ENCODE measurements around the gene TEX12.
"Not testable (repeated sequence)": the region's sequence is repeated elsewhere in the genome, so short reads cannot be mapped to it uniquely, and the experiment has no call there.

TEX12 gene

DNA sequence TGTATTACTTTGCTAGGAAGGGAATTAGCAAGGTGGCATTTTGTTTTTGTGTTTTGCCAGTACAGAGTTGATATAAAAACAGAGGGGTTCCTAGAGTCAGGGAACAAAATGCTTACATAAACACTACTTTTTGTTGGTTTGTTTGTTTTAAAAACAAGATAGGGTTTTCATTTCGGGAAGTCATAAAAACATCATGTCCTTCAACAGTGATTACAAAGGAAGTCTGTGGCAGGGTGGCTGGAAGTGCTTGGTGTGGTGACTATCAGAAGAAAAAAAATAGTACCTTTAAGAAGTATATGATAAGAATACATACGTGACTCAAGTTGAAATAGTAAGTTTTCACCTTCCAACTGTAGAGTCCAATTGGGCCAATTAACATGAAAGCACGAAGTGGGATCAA lies 2.1 kb upstream of the TEX12 start:
- no peak for DNase-seq

DNA sequence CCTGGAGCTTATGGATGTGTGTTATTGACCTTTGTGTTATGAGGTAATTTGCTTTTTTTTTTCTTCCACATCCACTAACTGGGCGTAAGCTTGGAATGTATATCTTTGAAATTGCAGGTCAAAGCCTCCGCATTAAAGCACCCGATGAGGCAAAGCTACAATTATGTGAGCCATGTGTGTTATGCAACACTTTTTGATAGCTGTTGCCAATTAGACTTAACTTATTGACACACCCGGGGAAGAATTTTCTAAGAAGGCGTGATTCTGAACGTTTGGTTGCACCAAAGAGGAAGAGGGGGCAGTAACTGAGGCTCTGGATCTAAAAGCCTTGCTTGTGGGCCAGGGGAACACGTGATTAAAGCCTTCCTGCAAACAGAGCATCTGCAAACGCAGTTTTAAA lies 610 bp upstream of the TEX12 start:
- no peak for DNase-seq

DNA sequence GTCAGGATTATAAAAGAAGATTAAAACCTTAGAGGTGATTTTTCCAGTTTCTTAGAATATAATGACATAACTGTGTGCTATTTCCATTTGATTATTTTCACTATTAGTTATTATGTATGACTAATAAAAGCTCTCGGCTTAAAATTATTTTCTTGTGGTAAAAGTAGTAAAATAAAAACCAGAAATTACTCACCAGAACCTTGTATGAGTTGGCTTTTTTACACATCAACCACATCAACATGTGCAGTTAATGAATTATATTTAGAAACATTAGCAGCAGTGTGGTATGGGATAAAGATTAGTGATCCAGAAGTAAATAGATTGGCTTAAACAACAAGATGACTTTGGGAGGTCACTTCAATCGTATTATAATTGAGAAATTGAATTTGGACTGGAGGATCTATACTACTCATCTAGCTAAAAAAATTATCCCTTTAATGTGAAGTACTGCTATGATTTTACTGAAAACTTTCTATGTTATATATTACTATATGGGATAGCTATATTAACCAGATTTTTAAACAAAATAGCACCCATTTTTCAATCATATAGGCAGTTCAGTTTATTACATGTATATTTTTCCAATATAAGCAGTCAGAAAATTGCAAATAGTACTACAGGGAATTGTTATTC lies 5.3 kb downstream of the TEX12 start:
- no peak for DNase-seq

DNA sequence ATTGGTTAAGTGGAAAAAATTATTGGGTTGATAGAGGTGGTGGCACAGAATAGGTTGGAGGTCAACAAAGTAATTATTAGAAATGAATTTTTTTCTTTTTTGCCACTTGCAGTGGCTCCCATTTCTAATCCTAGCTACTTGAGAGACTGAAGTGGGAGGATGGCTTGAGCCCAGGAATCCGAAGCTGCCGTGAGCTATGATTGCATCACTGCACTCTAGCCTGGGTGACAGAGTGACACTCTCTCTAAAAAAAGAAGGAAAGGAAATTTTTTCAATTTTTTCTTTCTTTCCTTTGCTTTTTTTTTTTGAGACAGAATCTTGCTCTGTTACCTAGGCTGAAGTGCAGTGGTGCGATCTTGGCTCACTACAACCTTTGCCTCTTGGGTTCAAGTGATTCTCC lies 6.0 kb downstream of the TEX12 start:
- DNase-seq, result no peak

DNA sequence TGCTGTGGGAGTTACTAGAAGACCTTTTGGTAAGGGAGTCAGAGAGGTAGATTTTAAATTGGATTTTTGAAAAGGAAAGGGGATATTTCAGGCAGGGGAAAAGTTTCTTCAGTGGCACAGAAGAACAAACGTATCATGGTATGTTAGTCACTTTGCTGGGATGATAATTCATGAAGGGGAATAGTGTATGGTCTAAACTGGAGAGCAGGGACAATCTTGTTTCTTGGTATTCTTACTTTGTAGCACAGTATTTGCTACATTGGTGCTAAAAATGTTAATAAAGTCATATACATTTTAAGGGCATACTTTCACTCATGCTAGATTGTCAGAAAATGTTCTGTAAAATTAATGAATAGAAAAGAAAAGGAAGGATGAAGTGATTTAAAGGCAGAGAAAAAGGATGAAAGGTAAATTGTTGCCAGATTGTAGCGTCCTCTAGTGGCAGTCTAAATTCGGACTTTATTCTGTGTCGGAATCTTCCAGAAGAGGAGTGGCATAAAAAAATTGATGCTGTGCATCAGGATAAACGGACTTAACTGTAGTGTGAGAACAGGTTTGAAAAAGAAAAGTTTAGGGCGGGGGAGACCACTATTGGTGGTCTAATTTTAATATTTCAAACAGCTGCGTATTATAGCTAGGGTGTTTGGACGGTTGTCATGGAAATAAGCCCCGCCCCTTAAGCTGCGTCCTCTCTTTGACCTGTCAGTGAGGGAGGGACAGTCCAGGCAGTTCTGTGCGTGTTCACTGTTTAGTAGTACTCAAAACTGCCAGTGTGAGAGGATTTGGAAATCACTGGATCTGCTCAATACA lies 7.8 kb downstream of the TEX12 start, which contains the start of gene BCO2:
BCO2 (plus strand) TSS at position 724 of the 810 bp plus-strand sequence. CDS start 90 bp downstream, outside the sequence.
- no peak for DNase-seq

DNA sequence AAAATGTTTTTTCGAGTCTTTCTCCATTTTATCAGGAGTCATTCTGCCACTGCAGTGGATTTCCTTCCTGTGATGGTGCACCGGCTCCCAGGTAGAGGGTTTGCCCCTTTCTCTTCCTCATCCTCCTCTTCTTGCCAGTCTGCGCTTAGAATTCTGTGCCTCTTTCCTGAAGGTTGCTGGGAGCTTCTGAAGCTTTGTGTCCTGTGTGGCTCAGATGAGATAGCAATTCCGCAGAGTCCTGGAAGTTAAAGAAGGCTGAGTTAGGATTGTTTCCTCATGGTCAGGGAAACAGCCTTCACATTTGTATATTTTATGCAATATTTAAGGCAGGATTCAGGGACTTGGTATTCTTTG lies 8.4 kb downstream of the TEX12 start:
- DNase-seq, result no peak

DNA sequence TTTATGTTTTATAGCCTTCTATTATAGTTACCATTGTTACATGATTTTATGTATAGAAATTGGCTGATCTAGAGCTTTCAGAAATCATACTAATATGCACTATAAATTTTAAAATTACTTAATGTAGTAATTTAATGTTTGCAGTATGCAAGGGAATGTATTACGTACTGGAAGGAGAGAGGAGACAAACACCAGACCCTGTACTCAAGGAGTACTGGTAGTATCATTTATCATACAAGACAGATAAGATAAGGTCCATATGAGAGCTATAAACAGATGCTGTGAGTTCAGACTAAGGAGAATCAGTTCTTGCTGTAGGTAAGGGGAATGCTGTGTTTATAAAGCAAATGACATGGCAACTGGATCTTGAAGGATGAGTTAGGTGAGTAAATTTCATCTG lies 8.9 kb downstream of the TEX12 start:
- no peak for DNase-seq

DNA sequence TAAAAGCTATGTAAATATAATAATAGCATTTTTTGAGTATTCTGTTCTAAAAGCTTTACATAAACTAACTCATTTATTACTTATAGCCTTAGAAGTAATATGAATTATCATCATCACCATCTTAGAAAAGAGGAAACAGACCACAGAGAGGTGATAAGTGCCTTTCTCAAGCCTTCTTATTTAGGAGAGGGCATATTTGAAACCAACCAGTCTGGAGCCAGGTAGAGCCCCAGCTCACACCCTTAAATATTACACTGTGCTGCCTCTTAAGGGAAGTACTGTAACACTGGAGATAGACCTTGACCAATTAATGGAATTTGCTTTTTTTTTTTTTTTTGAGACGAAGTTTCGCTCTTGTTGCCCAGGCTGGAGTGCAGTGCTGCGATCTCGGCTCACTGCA lies 10.4 kb downstream of the TEX12 start:
- no peak for DNase-seq

DNA sequence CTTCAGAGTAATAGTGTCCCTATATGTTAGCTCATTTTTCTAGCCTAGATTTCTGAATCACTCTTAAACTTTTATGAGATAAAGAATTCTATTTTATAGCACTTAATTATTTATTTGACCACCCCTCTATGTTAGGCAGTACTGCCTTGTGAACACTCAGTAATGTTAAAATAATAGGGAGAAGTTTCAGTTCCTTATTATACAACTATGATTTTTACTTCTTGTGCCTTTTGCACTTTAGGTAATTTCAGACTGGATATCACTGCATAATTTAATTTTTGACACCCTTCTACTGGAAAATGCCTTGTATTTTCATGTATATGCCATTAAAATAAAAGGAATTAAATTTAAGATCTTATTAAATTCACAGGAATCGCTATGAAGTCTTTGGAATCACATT lies 11.3 kb downstream of the TEX12 start:
- no peak for DNase-seq

DNA sequence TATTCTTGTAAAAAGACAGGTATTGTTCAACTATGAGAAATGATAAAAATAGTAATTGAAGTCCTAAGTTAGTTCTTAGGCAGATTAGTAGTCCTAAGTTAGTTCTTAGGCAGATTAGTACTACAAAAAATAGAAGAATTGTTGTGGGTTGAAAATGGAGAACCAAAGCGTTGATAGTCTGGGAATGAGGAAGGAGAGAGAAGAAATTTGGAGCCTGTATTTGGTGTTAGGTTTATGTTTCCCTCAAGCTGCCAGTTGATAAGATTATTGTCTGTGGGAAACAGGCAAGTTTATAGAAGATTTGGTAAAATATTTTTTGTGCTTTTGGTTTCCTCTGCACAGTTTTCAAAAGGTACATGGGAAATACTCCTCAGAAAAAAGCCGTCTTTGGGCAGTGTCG lies 11.8 kb downstream of the TEX12 start:
- no peak for DNase-seq

DNA sequence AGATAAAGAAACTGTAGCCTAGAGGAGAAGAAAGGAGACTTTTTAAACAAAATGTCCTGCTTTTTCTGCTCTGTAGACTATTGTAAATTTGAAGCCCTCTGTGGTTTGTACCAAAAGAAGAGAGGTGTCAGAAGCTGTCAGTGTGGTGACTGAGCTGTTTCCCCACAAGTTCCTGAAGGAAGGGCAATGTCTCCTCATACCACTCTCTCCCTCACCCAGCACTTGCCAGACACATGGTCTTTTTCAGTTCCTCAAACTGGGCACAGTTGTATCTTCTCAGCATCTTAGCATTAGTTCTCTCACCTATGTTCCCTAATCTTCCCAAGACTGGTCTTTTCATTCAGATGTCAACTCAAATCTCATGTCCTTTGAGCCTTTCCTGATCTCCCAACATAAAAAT lies 12.4 kb downstream of the TEX12 start:
- DNase-seq, result no peak

DNA sequence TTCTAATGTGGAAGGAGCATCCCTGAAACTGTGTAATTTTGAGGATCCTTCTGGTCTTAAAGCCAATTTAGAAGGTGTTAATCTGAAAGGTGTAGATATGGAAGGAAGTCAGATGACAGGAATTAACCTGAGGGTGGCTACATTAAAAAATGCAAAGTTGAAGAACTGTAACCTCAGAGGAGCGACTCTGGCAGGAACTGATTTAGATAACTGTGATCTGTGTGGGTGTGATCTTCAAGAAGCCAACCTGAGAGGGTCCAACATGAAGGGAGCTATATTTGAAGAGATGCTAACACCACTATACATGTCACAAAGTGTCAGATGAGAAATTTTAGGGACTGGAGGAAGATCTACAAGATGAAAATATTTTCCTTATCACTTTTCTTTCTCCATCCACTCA lies 15.7 kb downstream of the TEX12 start:
- no peak for DNase-seq

DNA sequence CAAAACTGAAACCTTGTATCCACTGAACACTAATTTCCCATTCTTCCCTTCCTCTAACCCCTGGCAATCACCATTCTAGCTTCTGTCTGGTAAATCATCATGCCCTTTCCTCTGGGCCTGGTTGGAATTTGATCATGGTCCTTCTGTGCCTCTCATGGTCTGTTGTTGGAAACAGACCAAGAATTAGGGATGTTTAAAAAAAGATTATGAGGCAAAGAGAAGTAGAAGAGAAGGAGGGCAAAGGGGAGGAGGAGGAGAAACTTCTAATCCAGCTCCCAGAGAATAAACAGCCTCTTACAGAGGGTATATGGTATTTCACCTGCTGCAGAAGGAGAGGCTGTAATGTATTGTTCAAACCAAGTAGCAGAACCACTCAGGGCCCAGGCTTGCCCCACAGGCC lies 18.7 kb downstream of the TEX12 start:
- no peak for DNase-seq

DNA sequence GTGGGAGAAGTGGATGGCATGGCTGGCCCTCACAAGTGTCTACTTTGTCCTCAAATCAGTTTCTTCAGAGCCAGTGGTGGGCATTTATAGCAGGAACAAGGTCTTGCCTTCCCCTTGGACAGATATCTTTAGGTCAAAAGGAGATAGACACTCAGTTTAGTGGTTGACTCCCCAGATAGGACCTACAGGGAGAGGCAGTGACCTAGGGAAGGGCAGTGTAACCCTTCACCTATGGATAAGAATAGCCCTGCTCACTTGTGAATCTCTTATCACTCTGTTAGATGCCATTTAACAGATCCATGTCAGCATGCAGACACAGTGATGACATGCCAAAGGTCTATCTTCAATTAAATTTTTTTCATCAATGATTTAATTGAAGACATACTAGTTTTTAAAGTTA lies 19.1 kb downstream of the TEX12 start:
- DNase-seq, result no peak

DNA sequence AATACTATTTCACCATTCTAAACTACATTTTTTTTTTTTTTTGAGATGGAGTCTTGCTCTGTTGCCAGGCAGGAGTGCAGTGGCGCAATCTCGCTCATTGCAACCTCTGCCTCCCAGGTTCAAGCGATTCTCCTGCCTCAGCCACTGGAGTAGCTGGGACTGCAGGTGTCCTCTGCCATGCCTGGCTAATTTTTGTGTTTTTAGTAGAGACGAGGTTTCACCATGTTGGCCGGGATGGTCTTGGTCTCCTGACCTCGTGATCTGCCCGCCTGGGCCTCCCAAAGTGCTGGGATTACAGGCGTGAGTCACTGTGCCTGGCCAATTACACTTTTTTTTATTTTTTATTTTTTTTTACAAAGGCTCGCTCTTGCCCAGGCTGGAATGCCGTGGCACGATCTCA lies 27.9 kb downstream of the TEX12 start:
- DNase-seq, result not testable (repeated sequence)

DNA sequence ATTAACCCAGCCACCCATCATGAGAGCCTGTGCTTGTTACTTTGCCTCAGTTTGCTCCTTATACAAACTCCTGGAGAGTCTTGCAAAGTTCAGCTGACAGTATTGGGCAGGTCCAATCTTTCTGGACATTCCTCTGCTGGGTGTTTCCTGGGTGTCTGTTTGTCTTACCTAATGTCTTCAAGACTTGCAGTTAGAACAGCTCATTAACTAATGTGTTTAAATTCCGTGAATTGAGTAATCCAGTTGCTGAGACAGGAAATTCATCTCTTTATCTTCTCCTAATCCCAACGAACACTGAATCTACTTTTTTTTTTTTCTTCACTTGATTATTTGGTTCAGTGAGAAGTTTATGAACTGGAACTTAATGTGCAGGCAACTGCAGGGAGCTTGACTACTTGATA lies 28.8 kb downstream of the TEX12 start:
- no peak for DNase-seq

DNA sequence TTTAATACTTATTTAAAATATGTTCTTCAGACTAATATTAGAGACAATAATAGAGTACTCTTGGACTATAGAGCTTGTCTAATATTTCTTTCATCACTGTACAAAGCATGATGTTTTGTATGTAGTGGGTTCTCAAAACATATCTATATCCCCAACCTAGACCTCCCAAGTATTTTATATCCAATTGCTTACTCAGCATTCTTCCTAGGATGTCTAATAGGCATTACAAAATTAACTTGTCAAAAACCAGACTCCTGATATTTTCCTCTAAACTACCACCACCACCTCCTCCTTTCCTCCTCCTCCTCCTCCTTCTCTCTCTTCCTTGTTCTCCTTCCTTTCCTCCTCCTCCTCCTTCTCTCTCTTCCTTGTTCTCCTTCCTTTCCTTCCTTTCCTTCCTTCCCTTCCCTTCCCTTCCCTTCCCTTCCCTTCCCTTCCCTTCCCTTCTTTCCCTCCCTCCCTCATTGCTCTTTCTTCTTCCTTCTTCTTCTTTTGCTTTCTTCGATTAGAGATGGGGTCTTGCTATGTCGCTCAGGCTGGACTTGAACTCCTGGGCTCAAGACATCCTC lies 29.4 kb downstream of the TEX12 start:
- DNase-seq, result no peak

DNA sequence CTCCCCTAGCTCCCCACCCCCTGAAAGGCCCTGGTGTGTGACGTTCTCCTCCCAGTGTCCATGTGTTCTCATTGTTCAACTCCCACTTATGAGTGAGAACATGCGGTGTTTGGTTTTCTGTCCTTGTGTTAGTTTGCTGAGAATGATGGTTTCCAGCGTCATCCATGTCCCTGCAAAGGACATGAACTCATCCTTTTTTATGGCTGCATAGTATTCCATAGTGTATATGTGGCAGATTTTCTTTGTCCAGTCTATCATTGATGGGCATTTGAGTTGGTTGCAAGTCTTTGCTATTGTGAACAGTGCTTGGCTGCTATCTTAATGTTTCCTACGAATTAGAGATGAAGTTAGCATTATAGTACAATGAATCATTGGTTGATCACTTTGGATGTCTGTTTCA lies 31.9 kb downstream of the TEX12 start:
- DNase-seq, result not testable (repeated sequence)

DNA sequence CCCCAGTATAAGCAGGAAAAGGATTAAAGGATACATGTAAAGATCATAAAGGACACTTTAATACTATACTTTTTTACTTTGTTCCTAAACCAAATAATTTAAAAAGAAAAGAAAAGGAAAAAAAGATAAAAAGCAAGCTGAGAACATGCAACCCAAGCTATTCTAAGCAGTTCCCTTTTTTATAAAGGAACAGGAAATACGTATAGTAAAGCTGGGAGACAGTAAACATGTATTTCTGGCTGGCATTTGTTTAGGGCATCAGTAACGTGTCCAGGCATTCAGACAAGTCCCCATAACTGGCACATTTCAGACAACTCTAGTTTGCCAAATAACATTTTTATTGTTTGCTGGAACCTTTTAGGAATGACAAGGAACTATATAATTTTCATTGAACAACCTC lies 33.1 kb downstream of the TEX12 start:
- DNase-seq, result no peak

DNA sequence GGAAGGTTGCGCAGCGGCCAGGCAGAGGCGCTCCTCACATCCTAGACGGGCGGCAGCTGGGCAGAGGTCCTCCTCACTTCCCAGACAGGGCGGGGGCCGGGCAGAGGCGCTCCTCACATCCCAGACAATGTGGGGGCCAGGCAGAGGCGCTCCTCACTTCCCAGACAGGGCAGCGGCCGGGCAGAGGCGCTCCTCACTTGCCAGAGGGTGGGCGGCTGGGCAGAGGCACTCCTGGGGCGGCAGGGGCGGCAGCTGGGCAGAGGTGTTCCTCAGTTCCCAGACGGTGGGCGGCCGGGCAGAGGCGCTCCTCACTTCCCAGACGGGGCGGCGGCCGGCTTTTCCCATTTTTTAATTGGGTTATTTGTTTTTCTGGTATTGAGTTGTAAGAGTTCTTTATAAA lies 38.9 kb downstream of the TEX12 start:
- DNase-seq, result no peak

DNA sequence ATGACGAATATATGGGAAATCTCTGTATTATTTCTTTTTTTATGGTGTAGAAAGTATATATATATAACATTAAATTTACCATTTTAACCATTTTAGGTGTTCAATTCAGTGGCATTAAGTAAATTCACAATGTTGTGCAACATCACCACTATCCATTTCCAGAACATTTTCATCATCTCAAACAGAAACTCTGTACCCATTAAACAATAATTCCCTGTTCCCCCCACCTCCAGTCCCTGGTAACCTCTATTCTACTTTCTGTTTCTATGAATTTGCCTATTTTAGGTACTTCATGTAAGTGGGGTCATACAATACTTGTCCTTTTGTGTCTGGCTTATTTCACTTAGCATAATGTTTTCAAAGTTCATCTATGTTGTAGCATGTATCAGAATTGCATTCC lies 43.7 kb downstream of the TEX12 start:
- no peak for DNase-seq

DNA sequence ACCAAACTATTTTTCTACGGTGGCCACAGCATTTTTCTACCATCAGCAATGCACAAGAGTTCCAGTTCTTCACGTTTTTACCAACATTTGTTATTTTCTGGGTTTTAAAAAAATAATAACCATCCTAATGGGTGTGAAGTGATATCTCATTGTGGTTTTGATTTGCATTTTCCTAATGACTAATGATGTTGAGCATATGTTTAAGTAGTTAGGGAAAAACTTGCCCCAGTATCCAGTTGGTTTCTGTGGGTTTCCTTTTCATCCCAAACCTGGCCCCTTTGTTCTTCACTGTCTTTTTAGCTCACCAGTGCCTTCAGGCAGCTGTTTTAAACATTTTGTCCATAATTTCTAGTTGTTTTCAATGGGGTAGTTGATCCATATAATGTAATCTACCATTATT lies 44.4 kb downstream of the TEX12 start:
- DNase-seq, result no peak

DNA sequence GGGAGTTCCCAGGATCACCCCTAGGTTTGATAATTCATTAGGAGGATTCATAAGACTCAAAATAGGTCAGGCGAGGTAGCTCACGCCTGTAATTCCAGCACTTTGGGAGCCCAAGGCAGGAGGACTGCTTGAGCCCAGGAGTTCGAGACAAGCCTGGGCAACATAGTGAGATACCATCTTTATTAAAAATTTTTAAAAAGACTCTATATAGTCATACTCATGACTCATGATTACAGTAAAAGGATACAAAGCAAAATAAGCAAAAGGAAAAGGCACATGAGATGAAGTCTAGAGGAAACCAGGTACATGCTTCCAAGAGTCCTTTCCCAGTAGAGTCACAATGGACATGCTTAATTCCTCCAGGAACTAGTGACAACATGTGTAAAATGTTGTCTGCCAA lies 45.1 kb downstream of the TEX12 start:
- DNase-seq, result no peak

DNA sequence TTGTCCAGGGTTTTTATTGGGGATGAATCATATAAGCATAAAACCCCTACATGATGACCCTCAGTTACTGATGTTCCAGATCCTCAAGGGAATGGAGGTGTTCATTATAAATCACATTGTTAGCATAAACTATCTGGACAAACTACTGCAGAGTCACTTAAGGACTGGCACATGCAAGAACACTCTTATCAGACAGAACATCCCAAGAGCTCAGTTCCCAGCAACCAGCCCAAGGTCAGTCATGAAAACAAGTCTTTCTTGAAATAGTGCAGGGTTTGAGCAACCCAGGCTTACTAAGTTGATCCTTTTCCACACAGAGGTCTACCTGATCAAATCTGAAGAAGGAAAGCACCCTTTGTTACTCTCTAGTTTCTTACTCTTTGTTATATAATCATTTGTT lies 45.5 kb downstream of the TEX12 start:
- no peak for DNase-seq

DNA sequence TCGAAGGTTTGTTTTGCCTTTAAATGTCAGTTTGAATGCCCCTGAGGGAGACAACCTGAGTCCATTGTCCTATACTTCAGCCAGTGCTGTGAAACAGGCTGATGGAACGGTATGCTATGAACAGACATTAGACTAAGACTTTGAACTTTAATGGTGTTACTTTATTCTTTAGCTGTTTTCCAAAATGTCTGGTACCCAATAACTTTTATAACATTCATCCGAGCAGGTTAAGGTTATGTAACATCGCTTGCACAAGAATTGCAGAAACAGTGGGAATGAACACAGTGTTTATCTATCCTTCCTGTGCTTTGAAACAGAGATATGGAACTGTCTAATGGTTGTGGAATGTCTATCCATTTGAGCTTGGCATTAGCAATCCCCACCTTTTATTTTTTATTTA lies 46.6 kb downstream of the TEX12 start:
- no peak for DNase-seq
